Astrocyte (in vitro differentiated cells and primary cell): Measurements from ENCODE around the gene URGCP.

Experiments used
- CTCF ChIP-seq: IDR thresholded peaks from 2 replicates; pipeline ENCODE4 v1.5.1; 2011; ENCODE audit warnings: low read depth, mild to moderate bottlenecking, inconsistent platforms, low read length, moderate library complexity; ENCODE audit not compliant: insufficient read depth
- EZH2 ChIP-seq: IDR thresholded peaks from 2 replicates; pipeline ENCODE4 v1.6.1; 2012; ENCODE audit warnings: mild to moderate bottlenecking, low read length, inconsistent platforms; ENCODE audit not compliant: insufficient read depth

DNA sequence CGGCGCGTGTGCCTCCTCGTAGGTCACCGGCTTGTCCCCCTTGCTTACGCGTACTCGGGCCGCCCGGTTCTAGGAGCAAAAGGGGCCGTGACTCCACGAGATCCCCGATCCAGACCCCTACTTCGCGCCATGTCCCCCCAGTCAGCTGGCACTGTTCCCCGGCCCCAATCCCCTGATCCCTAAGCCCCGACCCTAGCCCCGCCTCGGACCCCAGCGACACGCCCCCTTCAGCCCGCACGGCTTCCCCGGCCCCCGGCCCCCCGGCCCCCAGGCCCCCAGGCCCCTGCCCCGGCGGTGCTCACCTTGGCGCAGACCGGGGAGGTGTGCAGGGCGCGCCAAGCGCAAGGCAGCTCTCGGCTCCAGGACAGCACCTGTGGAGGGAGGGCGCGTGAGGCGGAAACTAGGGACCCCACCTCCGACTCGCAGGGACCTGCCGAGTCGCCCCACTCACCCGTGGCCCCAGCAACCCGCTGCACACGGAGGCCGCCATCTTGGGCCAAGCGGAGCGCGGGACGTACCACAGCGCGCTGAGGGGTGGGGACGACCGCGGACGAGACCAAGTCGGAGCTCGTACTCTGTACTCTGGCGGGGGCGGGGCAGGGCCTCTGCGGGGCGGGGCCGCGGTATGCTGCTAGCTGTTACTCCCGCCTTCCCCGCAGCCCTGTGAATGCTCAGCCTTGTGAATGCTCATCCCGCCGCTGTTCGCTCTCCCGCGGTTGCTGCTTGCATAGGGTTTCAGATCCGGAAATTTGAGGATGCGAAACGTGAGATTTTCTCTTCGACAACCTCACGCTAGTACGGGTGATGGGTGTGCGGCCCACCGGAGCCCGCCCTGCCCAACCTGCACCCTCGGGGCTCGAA, 37.2 kb downstream of the URGCP start, which contains the start of gene MRPS24:
- TF ChIP-seq EZH2 = no peak
- TF ChIP-seq CTCF = no peak
